NCI-H446 treated with DMSO at 0.1 percent for 48 hours (cell line): ENCODE measurements around the gene CTNNBIP1.
"Not testable (repeated sequence)": the region's sequence is repeated elsewhere in the genome, so short reads cannot be mapped to it uniquely, and the experiment has no call there.

Experiments
- DNase-seq: peaks from one replicate; lab custom pipeline; 2025; lab: John Stamatoyannopoulos, UW

CTNNBIP1 gene, protein sequence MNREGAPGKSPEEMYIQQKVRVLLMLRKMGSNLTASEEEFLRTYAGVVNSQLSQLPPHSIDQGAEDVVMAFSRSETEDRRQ

DNA sequence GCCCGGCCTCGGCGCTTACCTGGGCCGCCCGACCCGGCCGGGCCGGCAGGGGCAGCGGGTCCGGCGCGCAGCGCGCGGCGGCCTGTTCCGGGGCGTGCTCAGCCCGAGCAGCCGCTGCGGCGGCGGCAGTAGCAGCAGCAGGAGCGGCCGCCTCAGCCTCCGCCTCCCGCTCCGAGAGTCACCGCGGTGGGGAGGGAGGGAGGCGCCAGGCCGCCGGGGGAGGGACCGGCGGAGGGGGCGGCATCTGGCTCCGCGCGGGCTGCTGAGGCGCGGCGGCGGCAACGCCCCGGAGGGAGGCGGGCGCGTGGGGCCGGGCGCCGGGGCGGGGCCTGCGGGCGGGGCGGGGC lies at the start of gene CTNNBIP1:
CTNNBIP1 (minus strand) TSS at position 194 of the 347 bp plus-strand sequence. CDS start 38,205 bp downstream, outside the sequence.
- DNase-seq: no peak

GRCh38 chr1:9957726-9958125 lies 47.7 kb upstream of the CTNNBIP1 start:
- no peak for DNase-seq

DNA sequence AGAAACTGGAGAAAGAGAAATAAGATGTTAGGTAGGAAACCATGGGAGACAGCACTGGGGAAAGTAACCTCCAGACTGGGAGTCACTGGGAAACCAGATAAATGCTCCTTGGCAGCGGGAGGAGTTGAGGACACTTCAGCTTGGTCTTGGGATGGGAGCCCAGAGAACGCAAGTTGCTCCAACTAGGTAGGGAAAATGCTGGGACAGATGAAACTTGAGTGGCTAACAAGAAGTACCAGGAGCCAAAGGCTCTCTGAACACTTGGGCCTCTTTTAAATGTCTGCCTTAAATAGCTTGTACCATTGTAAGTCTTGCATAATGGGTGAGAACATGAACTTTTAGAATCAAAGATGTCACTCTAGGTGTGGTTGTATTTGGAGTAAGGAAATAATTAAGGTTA lies 36.2 kb upstream of the CTNNBIP1 start:
- no peak for DNase-seq

GRCh38 chr1:9942939-9943788 lies 33.1 kb upstream of the CTNNBIP1 start, which contains the start of the genes LZIC and NMNAT1:
Gene LZIC (minus strand): TSS chr1:9943391. CDS start chr1:9936619, 6,772 bp downstream.
Gene NMNAT1 (plus strand): TSS chr1:9943475. CDS start chr1:9972074, 28,599 bp downstream.
- DNase-seq: peak; percentile 84

GRCh38 chr1:9942399-9942938 lies 32.4 kb upstream of the CTNNBIP1 start:
- peak; percentile 49 for DNase-seq

- DNase-seq: no peak
Measured at GRCh38 chr1:9929431-9930385, 19.6 kb upstream of the CTNNBIP1 start.

DNA sequence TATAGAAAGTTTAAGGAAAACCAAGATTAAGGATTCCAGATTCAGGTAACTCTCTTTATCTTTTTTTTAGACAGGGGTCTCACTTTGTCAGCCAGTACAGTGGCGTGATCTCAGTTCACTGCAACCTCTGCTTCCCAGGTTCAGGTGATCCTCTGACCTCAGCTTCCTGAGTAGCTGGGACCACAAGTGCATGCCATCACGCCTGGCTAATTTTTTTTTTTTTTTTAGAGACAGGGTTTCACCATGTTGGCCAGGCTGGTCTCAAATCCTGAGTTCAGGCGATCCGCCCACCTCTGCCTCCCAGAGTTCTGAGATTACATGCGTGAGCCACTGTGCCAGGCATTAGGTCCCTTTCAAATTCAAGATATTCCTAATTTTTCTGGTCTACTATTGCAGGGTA lies 17.2 kb upstream of the CTNNBIP1 start:
- no peak for DNase-seq

- DNase-seq: no peak
Measured at GRCh38 chr1:9922342-9922741, 12.3 kb upstream of the CTNNBIP1 start.

- DNase-seq: no peak
Measured at GRCh38 chr1:9920606-9921005, 10.5 kb upstream of the CTNNBIP1 start.

DNA sequence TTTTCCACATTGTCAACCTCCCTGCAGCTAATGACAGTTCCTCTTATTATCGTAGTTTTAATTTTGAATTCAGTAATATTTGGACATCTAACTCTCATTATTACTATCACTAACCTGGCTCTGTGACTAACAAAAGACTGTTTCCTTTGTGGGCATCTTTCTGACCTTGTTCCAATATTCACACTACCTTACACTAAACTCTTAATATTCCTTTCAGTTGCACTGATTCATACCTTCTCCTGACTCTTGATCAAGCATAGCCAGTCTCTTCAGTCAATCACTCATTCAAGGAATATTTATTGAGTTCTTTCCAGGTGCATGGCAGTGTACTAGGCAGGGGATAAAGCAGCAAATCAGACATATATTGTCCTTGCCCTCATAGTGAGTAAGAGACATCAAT lies 7.8 kb upstream of the CTNNBIP1 start:
- DNase-seq: no peak

DNA sequence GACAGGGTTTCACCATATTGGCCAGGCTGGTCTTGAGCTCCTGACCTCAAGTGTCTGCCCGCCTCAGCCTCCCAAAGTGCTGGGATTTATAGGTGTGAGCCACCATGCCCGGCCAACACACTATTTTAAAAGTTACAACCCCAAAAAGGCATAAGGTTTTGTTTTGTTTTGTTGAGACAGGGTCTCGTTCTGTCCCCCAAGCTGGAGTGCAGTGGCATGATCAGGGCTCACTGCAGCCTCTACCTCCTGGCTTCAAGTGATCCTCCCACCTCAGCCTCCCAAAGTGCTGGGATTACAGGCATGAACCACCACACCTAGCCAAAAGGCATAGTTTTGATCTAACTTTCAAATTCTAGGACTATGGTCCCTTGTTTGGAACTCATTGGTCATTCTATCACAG lies 7.4 kb upstream of the CTNNBIP1 start:
- DNase-seq: not testable (repeated sequence)

DNA sequence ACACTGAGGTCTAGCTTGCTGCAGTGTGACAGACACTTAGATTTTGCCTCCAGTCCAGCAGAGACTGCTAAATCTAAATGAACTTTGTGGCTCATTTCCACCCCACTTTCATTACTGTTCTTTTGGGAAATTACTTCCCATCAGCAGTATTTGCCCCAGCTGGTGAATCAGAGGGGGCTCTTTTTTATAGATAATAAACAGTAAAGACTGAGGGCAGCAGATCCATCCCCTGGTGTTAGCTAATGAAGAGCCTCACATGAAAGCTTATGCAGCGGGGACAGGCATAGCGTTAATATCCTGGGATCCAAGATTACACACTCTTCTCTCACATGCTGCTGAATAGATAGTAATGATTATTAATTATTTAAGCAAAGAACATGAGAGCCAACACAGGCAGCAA lies 6.4 kb upstream of the CTNNBIP1 start:
- DNase-seq: no peak

DNA sequence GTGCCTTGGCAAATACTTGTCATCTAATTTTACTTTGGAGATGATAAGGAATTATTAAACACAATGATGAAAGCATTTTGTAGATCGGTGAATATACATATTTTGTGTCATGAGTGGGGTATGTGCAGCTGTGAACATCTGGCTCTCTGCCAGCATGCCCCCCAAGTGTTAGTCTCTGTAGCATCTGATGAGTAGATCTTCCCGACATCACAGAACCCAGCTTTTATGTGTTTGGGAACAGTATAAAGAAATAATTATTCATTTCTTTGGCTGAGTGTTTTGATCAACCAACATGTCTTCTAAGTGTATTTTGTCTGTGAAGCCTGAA lies 4.5 kb upstream of the CTNNBIP1 start:
- no peak for DNase-seq

DNA sequence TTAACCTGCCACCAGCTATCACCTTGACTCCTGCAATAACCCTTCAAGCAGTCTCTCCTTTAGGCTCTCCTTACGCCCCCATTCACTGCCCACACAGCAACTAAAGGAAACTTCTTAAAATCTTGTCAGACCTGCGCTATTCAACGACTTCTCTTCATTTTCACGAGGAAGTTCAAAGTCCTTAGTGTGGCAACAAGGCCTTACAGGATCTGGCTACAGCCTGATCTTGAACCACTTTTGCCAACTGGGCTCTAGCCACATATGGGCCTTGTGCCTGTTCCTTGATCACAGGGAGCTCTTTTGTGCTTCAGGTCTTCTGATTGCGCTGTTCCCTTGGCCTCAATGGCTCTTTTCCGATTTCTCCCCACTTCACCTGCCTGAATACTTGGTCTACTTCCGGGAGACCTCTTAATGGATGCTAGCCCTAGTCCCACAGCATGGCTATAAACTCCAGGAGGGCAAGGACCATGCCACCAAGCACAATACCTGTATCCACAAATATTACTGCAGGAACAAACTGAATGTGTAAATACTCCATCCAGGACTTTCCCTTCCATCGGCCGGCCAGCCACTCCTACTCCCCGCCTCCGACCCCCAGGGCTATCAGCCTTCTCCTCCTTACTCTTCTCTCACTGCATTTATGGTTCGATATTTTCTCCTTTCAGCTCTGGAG lies 2.3 kb upstream of the CTNNBIP1 start:
- no peak for DNase-seq

DNA sequence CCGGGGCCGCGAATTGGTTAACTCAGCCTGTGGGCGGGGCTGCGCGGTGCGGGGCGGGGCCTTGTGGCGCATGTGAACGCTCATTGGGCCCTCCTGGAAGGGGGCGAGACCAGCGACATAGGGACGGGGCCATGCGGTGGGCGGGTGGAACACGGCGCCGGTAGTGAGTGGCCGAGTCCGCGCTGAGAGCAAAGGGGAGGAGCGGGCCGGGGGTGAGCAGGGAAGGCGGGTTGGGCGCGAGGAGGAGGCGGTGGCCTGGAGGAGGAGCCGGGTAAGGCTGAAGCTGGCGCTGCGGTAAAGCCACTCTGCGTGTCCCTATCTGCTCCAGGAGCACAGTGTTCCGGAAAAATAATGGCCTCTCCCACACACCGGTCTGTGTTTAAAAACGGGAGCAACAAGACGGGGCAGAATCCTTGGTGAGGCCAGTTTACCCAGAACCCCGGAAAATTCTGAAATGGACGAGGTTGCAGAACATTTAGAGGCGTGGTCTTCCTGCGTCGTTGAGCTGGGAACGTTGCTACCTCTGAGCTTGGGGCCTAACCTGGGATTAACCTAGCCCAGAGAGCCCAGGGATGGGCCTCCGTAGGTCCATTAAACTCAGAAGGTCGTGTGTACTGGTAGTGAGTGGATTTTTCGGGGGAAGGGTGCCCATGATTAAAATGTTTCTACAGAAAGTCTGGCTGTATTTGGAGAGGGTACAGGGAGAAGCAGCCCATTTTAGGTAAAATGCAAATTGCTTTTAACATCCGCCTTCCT lies 532 bp upstream of the CTNNBIP1 start:
- peak; percentile 99 for DNase-seq

GRCh38 chr1:9909234-9910046 lies 629 bp downstream of the CTNNBIP1 start:
- peak; percentile 43 for DNase-seq

DNA sequence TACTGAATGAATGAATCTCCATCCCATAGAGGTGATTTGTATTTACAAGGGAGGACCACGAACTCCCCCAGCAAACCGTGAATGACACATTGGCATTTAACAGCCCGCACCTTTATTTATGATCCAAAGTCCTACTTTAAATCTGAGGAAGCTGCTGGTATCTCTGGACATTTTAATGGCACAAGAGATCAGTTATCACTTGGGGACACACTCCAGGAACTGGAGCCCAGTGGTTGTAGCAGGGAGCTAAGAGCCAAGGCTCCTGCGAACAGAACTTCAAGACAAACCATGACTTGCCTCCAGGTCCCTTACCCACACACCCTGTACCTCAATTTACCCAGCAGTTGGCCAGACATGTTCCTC lies 1.2 kb downstream of the CTNNBIP1 start:
- no peak for DNase-seq

- DNase-seq: no peak
Measured at GRCh38 chr1:9907441-9907840, 2.6 kb downstream of the CTNNBIP1 start.

- no peak for DNase-seq
Measured at GRCh38 chr1:9906466-9906865, 3.6 kb downstream of the CTNNBIP1 start.

- no peak for DNase-seq
Measured at GRCh38 chr1:9905010-9905409, 5.1 kb downstream of the CTNNBIP1 start.
